A549 (cell line): ENCODE results near the gene FSTL3.

Experiments used
- CHD2 ChIP-seq: fragments of 150-350 bp; IDR thresholded peaks from 2 replicates; pipeline ENCODE4 v1.6.1; 2014; ENCODE audit warnings: low read length; ENCODE audit not compliant: partially characterized antibody
- CHD4 ChIP-seq: fragments of 200-600 bp; sonication (generic); IDR thresholded peaks from 2 replicates; pipeline ENCODE4 v1.6.1; 2016; ENCODE audit warnings: antibody characterized with exemption, mild to moderate bottlenecking, borderline replicate concordance
- EP300 ChIP-seq, 2 experiments: fragments of >200 bp; sonication (Bioruptor Twin); formaldehyde crosslinking; IDR thresholded peaks; 2 replicates in 1 of 2; 3 replicates in 1 of 2; pipeline ENCODE4 v1.6.1; 2016 to 2017
- JUNB ChIP-seq: fragments of >200 bp; sonication (Bioruptor Twin); formaldehyde crosslinking; IDR thresholded peaks from 2 replicates; pipeline ENCODE4 v1.6.1; 2016
- KDM1A ChIP-seq: fragments of 200-600 bp; sonication (generic); IDR thresholded peaks from 2 replicates; pipeline ENCODE4 v1.6.1; 2016; ENCODE audit warnings: low read depth, mild to moderate bottlenecking
- MAZ ChIP-seq: fragments of 150-350 bp; IDR thresholded peaks from 2 replicates; pipeline ENCODE4 v1.6.1; 2014; ENCODE audit warnings: antibody characterized with exemption, low read depth, low read length, borderline replicate concordance
- POLR2AphosphoS2 ChIP-seq: conservative IDR thresholded peaks from 2 replicates; pipeline ENCODE4 v1.6.1; 2012; ENCODE audit warnings: low read length, improper control_type of control experiment, inconsistent platforms
- RARB ChIP-seq: fragments of 250-450 bp; sonication (Bioruptor Pico); IDR thresholded peaks from 2 replicates; pipeline ENCODE4 v1.8.0; 2021; ENCODE audit warnings: mild to moderate bottlenecking, moderate library complexity
- TF ChIP-seq, protein P1 (sequence below): fragments of >200 bp; sonication (Bioruptor Twin); formaldehyde crosslinking; IDR thresholded peaks from 3 replicates; pipeline ENCODE4 v1.5.1; 2016
- TF ChIP-seq, protein P2 (sequence below): fragments of 250-450 bp; sonication (Bioruptor Pico); IDR thresholded peaks from 2 replicates; pipeline ENCODE4 v1.5.0; 2020; ENCODE audit warnings: low read depth, mild to moderate bottlenecking, moderate library complexity
- TF ChIP-seq, protein P3 (sequence below): IDR thresholded peaks from 2 replicates; pipeline ENCODE4 v1.6.1; 2012

DNA sequence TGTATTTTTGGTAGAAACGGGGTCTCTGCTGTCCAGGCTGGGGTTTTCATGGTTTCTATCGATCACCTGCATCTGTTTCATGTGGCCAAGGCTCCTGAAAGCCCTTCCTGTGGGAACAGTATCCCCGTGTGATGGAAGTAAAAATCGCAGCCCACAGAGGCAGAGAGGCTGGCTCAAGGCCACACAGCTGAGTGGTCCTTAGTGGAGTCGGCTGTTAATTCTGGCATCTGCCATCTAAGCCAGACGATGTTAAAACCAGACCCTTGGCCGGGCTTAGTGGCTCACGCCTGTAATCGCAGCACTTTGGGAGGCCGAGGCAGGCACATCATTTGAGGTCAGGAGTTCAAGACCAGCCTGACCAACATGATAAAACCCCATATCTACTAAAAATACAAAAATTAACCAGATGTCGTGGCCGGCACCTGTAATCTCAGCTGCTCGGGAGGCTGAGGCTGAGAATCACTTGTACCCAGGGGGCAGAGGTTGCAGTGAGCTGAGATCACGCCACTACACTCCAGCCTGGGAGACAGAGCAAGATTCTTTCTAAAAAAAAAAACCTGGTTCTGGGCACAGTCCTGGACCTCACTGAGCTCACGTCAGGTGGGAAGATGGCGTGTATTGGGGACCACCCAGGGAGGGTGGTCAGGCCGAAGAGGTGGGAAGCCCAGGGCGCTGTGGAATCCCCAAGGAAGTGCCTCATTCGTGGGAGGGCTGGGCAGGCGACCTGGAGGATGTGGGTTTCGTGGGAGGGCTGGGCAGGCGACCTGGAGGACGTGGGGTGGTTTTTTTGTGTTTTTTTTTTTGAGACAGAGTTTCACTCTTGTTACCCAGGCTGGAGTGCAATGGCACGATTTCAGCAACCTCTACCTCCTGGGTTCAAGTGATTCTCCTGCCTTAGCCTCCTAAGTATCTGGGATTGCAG lies 56.2 kb downstream of the FSTL3 start:
- TF ChIP-seq, protein P1, sequence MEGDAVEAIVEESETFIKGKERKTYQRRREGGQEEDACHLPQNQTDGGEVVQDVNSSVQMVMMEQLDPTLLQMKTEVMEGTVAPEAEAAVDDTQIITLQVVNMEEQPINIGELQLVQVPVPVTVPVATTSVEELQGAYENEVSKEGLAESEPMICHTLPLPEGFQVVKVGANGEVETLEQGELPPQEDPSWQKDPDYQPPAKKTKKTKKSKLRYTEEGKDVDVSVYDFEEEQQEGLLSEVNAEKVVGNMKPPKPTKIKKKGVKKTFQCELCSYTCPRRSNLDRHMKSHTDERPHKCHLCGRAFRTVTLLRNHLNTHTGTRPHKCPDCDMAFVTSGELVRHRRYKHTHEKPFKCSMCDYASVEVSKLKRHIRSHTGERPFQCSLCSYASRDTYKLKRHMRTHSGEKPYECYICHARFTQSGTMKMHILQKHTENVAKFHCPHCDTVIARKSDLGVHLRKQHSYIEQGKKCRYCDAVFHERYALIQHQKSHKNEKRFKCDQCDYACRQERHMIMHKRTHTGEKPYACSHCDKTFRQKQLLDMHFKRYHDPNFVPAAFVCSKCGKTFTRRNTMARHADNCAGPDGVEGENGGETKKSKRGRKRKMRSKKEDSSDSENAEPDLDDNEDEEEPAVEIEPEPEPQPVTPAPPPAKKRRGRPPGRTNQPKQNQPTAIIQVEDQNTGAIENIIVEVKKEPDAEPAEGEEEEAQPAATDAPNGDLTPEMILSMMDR, result no peak
- TF ChIP-seq, protein P2, sequence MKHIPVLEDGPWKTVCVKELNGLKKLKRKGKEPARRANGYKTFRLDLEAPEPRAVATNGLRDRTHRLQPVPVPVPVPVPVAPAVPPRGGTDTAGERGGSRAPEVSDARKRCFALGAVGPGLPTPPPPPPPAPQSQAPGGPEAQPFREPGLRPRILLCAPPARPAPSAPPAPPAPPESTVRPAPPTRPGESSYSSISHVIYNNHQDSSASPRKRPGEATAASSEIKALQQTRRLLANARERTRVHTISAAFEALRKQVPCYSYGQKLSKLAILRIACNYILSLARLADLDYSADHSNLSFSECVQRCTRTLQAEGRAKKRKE (CRISPR knock-in tag), result no peak
- TF ChIP-seq POLR2AphosphoS2 (no peak), EP300 (IDR thresholded peaks at IDR 0.05) (no peak), KDM1A (no peak), CHD4 (no peak), RARB (no peak), MAZ (no peak), CHD2 (no peak), JUNB (no peak)
- TF ChIP-seq, protein P3, sequence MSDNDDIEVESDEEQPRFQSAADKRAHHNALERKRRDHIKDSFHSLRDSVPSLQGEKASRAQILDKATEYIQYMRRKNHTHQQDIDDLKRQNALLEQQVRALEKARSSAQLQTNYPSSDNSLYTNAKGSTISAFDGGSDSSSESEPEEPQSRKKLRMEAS, result no peak
